GM23338 (cell line): ENCODE results near the gene TIMM23.
"Not testable (repeated sequence)": the region's sequence is repeated elsewhere in the genome, so short reads cannot be mapped to it uniquely, and the experiment has no call there.

Experiments
- CREB1 ChIP-seq: fragments of 250-450 bp; sonication (Bioruptor Pico); IDR thresholded peaks from 2 replicates; pipeline ENCODE4 v1.5.0; 2020; ENCODE audit warnings: low read depth, mild to moderate bottlenecking, moderate library complexity
- CTCF ChIP-seq, 2 experiments: fragments of 200-600 bp in 1 of 2; sonication (generic) in 1 of 2; conservative IDR thresholded peaks; 2 replicates each; pipeline versions ENCODE4 v1.5.1 to v1.6.1; 2016 to 2017; ENCODE audit warnings: antibody characterized with exemption in 2 of 2, low read depth in 2 of 2, mild to moderate bottlenecking in 2 of 2, moderate library complexity in 1 of 2
- ETS1 ChIP-seq: IDR thresholded peaks from 2 replicates; pipeline ENCODE4 v1.6.1; 2016; ENCODE audit warnings: antibody characterized with exemption
- EZH2 ChIP-seq: fragments of 200-600 bp; sonication (generic); IDR thresholded peaks from one replicate; pipeline ENCODE4 v1.8.0; 2017; ENCODE audit warnings: antibody characterized with exemption, mild to moderate bottlenecking, low read depth; ENCODE audit not compliant: unreplicated experiment
- EZH2phosphoT487 ChIP-seq: fragments of 200-600 bp; sonication (generic); IDR thresholded peaks from one replicate; pipeline ENCODE4 v1.8.1; 2018; ENCODE audit warnings: antibody characterized with exemption; ENCODE audit not compliant: unreplicated experiment
- JUNB ChIP-seq: IDR thresholded peaks from one replicate; pipeline ENCODE4 v1.6.1; 2016; ENCODE audit warnings: antibody characterized with exemption; ENCODE audit not compliant: unreplicated experiment
- NANOG ChIP-seq: IDR thresholded peaks from 2 replicates; pipeline ENCODE4 v1.6.1; 2016; ENCODE audit warnings: antibody characterized with exemption, borderline replicate concordance
- POLR2AphosphoS5 ChIP-seq: IDR thresholded peaks from 2 replicates; pipeline ENCODE4 v1.6.1; 2016; ENCODE audit warnings: antibody characterized with exemption, low read depth
- REST ChIP-seq: IDR thresholded peaks from one replicate; pipeline ENCODE4 v1.6.1; 2018; ENCODE audit warnings: antibody characterized with exemption; ENCODE audit not compliant: unreplicated experiment
- STAT1 ChIP-seq: IDR thresholded peaks from one replicate; pipeline ENCODE4 v1.6.1; 2016; ENCODE audit warnings: antibody characterized with exemption; ENCODE audit not compliant: unreplicated experiment
- ZNF331 ChIP-seq: fragments of 250-450 bp; sonication (Bioruptor Pico); IDR thresholded peaks from 2 replicates; pipeline ENCODE4 v1.5.0; 2020; ENCODE audit warnings: low read depth, mild to moderate bottlenecking, moderate library complexity

- TF ChIP-seq CTCF (conservative IDR thresholded peaks at IDR 0.05; ENCODE audit: low read depth in 2 of 2); REST; EZH2phosphoT487; EZH2; POLR2AphosphoS5; STAT1; CREB1 (CRISPR knock-in tag); ZNF331 (CRISPR knock-in tag); ETS1; JUNB; NANOG: not testable (repeated sequence)
Measured at GRCh38 chr10:45931305-45931704, 41.0 kb upstream of the TIMM23 start.
